Stimulated activated CD4-positive, alpha-beta T cell treated with anti-CD3 and anti-CD28 coated beads, Interleukin-4, amount 100 ng/mL, for 1 hour (primary cell): ENCODE measurements around the gene APOA4.
A peak's percentile ranks its signal among the peaks of the same experiment; 100 is the strongest.

Experiments used
- DNase-seq: peaks from one replicate; pipeline ENCODE4 v3.0.0-alpha.2; 2020

APOA4 gene

DNA sequence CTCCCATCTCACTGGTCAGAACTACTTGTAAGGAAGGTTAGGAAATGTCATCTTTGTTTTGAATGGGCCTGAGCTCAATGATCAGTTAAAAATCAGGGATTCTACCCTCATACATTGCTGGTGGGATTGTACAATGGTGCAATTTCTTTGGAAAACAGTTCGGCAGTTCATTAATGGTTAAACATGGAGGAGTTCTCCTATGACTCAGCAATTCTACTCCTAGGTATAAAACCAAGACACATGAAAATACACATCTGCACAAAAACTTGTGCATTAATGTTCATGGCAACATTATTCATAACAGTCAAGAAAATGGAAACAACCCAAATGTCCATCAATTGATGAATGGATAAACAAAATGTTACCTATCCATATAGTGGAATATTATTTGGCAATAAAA lies 26.6 kb downstream of the APOA4 start:
- DNase-seq = no peak

DNA sequence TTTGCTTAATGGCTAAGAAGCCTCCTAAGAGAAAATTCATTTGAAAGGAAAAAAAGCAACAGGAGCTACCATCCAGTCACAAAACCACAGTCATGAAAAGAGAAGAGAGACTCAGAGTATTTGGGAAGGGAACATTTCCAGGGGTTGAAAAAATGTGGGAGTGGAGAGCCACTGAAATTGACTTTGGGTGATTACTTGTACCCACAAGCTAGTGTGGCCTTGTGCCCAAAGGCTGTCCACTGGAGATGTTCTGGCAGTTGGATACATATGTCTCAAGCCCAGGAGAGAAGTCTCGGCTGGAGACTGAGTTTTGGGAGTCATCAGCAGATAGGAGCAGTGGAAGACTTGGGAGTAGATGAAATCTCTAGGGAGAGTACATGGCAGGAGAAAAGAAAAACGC lies 28.3 kb downstream of the APOA4 start:
- no peak for DNase-seq

DNA sequence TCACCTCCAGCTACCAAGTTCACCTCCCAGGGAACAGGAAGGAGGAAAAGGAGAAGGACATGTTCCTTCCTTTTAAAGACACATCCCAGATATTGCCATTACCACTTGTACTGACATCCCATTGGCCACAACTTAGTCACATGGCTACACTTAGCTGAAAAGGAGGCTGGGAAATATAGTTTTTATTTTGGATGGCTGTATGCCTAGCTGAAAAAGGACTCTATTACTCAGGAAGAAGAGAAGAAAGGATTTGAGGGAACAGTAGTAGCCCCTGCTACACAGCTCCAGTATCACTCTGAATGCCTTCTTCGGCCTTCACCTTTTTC lies 29.4 kb downstream of the APOA4 start:
- DNase-seq = no peak

DNA sequence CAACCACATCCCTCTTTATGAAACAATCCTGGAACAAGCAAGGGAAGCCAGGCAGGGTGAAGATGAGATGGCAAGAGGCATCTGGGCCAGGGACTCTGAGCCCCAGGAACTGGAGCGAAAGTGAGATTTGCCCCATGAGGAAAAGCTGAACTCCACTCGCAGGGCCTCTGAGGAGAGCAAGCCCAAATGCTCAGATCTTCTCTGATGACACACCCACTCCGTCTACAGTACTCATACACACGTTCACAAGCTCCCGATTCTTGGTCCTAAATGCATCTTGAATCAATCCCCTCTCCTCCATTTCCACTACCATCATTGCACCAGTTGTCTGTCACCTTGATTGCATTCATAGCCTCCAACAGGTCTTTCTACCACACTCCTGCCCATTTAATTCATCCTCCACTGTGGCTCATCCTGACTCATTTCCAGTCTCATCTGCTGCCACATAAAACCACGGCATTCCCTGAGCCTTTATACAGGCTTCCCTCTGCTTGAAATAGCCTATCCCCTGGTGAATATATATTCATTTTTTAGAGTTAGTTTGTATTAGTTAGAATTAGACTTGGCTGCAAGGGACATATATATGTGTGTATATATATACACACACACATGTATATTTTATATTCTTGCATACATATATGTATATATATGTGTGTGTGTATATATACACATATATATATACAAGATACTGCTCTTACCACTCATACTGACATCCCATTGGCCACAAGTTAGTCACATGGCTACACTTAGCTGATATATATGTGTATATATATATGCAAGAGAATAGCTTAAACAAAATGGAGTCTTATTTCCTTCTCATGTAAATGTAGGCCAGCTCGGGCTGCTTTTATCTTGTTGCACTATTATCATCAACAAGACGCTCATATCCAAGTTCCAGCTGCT lies 30.0 kb downstream of the APOA4 start:
- no peak for DNase-seq

GRCh38 chr11:116792144-116792868 lies 30.8 kb downstream of the APOA4 start:
- DNase-seq = no peak

DNA sequence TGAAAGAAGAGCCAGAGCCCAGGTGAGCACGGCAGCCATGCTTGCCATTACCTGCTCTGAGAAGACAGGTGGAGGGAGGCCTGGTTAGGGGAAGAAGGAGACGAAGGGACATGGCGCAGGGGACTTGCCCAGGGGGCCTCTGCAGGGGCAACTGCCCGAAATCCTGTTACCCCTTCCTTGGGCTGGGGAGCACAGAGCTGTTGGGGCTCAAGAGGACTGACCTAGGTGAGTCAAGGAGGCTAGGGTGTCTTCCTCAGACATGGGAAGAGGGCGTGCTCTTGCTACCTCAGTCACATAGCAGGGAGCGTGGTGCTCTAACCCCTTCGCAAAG lies 31.3 kb downstream of the APOA4 start, which contains the start of gene APOA5:
APOA5 (minus strand) TSS at position 67 of the 331 bp plus-strand sequence; CDS start at position 48, 19 bp downstream.
- DNase-seq = no peak

DNA sequence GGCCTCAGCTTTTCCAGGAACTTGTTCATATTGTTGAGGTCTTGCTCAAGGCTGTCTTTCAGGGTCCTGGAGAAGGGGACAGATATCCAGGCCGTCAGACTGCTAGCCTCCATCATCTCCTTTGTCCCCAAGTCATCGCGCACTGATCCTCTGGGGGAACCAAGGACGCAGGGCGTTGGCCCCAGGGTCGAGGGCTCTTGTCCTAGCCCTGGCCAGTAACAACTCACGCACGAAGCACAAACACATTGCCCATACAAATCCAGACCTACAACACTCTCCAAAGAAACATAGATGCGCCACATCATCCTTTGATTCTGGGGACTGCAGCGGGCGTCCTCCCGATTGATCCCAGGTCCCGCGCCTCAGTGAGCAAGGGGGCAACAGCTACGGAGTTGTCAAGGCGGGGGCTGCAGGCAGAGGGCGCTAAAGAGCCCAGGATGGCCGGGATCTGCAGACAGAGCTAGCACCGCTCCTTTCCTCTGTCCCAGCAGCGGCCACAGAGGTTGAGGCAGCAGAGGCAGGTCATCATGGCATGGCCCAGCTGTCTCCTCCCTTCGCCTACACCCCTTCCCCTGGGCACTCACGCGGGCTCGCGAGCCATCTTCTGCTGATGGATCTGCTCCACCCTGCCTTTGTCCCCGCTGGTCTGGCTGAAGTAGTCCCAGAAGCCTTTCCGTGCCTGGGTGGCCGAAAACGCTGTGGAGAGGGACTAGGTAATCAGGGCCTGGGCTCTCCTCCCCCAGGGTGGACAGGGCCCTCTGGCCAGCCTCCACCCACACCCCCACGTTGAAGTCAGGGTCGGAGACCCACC lies 31.9 kb downstream of the APOA4 start:
- peak; percentile 77 for DNase-seq

GRCh38 chr11:116790167-116791001 lies 32.7 kb downstream of the APOA4 start:
- DNase-seq = no peak

DNA sequence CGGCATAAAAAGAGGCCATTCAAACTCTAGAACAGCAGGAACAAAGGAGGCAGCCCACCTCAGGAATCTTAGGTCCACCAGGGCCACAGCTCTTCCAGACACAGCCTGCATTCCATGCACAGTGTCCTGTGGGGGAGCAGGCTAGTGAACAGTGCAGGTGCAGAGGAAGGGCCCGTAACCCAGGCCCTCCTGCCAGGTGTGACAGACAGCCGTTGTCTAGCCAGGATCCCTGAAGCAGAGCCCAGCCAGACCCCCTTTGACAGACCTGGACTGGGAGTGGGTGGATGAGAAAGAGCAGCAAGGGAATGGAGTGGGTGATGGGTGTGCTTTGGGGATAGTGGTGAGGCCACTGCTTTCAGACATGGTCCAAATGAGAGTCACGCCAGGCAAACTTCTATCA lies 34.1 kb downstream of the APOA4 start:
- no peak for DNase-seq

DNA sequence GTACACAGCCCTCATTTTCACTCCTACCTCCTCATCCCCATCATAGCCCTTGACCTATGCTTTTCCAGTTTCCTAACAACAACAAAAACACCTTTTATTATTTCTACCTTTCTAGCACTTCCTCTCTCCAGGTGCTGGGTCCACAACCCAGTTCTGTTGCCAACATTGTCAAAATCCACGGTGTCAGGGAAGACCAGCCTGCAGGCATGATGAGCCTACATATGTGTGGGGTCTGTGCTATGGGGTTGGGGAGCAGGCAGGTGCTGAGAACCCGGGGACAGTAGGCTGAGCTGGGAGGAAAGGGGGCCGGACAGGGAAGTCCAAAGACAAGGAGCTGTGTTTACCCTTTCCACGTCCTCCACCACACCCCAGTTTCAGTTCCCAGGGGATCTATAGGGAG lies 34.6 kb downstream of the APOA4 start:
- DNase-seq = no peak

DNA sequence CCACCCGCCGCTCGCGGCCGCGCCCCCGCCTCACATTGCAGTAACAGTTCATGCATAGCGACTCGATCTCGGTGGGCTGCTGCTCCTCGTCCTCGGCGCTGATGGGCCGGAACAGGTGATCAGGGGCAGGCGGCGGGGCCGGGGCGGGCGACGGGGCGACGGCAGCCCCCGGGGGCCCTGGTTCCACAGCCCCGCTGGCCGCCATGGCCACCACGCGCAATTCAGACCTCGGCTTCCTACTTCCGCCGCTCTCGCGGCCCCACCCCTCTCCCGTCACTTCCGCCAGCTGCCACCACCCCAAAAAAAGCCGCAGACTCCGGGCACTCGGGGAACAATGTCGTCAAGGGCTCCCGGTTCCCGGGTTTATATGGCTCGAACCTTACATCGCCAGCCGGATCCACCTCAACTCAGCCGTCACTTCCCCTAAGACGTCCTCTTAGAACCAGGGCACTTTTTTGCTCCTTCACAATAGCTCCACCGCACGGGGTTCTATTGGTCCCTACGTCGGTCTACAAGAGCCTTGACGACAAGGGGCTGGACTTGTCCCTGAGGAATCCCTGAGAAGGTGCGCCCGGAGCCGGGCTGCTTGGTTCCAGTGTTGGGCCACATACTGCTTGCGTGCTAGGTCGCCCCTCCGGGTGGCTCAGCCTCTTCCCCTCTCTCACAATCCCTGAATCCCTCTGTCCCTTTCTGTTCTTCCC lies 35.2 kb downstream of the APOA4 start, which contains the start of gene ZPR1:
ZPR1 (minus strand) TSS at position 238 of the 701 bp plus-strand sequence; CDS start at position 205, 33 bp downstream.
- peak; percentile 84 for DNase-seq

DNA sequence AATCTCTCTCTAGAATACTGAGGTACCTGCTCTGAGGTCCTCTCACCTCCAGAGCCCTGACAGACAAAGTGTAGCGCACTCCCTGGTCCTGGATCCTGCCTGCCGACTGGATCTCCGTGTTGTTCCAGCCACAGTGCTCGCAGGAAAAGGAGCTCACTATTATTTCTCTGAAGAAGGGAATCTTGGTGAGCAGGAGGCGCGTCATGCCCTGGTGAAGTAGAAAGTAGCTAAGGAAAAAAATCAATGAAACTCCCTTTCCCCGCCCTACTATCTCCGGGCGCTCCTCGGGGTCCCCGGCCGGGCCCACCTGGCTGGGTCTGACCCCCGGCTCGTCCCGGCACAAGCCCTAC lies 35.7 kb downstream of the APOA4 start:
- DNase-seq = no peak

DNA sequence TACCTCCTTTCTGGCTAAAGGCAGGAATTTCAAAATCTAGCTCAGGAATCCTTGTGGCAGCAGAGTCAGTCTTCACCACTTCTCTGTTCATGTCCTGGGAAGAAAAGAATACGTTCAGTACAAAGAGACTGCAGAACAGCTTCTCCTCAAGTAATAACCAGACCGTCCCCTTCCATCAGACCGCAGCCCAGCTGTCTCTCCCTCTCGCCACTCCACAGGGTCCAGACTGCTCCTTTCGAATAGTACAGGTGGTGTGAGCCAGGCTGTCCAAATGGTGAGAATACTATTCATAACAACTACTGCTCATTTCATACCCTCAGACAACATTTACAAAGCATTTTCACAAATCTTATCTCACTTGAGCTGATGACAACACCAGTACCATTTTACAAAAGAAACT lies 36.1 kb downstream of the APOA4 start:
- DNase-seq = no peak

DNA sequence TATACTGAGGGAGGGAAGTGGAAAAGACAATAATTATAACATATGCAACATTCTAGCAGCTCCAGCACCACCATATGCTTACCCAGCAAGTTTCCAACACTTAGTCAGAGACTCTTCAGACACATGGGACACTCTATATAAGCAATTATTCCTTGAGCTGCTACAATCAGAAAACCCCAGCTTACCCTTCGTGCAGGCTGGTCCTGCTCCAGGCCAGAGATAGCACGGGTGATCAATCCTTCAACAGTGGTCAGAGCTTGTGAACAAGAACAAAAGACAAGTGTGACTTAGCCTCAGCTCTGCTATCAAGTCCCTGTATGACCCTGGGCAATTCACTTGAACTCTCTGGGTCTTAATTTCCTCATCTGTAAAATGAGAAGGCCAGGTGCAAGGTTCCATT lies 36.8 kb downstream of the APOA4 start:
- DNase-seq = no peak

- no peak for DNase-seq
These were observed 40.4 kb downstream of the APOA4 start for GRCh38 chr11:116782728-116783127.

DNA sequence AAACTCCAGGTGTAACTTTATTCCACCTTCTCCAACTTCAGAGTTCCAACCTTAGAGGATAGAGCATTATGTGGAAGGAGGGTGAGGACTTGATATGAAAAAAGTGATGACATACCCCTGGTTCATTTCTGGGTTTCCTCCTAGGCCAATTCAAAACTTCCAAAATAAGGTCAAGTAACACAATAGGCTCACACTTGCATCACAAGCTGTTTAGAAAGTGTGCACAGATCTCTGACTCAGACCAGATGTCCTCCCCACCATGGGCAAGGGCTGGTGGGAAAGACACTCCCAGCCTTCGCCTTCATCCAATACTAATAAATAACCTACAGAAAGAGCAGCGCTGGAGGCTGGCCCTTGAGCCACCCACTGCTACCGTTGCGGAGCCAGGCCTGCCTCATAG lies 44.5 kb downstream of the APOA4 start:
- DNase-seq = no peak

DNA sequence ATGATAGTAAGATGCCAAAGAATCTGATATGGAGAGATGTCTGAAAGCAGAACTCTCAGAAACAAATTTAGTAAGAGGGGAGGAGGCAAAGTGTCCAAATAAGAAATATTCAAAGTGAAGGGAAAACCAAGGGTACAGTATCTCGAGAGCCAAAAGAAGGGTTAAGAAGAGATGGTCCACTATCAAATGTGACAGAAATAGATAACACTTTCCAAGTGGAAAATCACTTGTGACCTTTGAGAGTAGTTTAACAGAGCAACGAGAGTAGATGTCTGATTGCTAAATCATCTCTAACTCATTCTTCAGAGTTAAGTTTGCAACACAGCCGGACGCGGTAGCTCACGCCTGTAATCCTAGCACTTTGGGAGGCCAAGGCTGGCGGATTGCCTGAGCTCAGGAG lies 46.0 kb downstream of the APOA4 start:
- no peak for DNase-seq

DNA sequence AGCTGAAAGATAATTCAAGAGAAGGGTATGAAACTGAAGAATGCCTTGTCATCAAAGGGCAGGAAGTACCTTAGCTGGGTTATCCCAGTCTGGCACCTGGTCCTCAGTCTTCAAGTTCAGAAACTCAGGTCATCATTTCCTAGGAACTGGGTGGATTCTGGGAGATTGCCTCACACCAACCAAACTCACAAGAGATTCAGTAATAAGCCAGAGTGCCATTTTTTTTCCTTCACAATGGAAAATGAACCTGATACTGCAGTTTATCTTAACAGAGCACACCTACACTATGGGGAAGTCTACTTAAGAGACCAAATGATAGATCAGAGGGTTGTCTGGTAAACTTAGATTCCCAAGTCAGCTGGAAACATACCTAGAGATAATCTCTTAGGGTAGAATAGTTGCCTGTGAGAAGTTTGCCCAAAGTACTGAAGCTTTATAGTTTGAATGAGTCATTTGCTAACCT lies 46.6 kb downstream of the APOA4 start:
- DNase-seq = no peak

GRCh38 chr11:116775975-116776374 lies 47.1 kb downstream of the APOA4 start:
- DNase-seq = no peak

DNA sequence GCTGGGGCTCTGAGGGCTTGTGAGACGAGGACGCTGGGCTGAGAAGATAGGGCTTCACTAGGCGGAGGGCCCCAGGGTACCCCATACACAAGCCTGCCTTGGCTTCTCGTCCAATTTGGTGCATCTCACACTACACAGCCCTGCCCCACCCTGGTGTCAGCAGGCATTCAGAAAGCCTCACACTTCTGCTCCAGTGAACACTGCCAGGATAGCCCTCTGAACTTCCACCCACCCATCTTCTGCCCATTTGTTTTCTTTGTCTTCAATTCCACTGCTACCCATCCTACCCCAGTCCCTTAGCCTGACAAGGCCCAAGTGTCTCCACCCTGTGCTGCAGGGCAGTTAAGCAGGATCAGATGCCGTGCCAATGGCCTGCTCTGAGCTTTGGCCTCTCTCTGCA lies 48.4 kb downstream of the APOA4 start:
- DNase-seq = no peak

GRCh38 chr11:116773203-116774097 lies 49.7 kb downstream of the APOA4 start:
- DNase-seq = no peak
